Activated B cell treated with CpG ODN at 0.5 μM for 24 hours (primary cell): Measurements from ENCODE around the gene WDR45B. TPM values are rescaled to one million over a fixed set of nuclear protein-coding genes. Genes with fewer than 3 reads are reported as not detected.

Experiments used
- ATAC-seq: fragments of 200-7000 bp; cut with Tn5 transposase; one replicate; pipeline ENCODE4 v1.10.0; 2021; ENCODE audit warnings: low read depth, mild to moderate bottlenecking, moderate library complexity
- CTCF ChIA-PET: fragments of 350-600 bp; sonication (Branson Sonifier 250); formaldehyde crosslinking; loops from one replicate; lab custom pipeline; 2021; ENCODE audit warnings: antibody characterized with exemption; lab: Charles Lee
- POLR2A ChIA-PET: fragments of 350-600 bp; sonication (Branson Sonifier 250); formaldehyde crosslinking; loops from one replicate; lab custom pipeline; 2021; ENCODE audit warnings: antibody characterized with exemption; lab: Charles Lee
- DNase-seq: peaks from one replicate; pipeline ENCODE4 v3.0.0; 2022
- H3K27ac Mint-ChIP-seq: one replicate; pipeline ENCODE4 v1.8.0; 2020; ENCODE audit warnings: mixed read lengths
- H3K27me3 Mint-ChIP-seq: one replicate; pipeline ENCODE4 v1.8.0; 2021; ENCODE audit warnings: mixed read lengths
- H3K36me3 Mint-ChIP-seq: one replicate; pipeline ENCODE4 v1.8.0; 2021; ENCODE audit warnings: low read depth, mixed read lengths
- H3K4me1 Mint-ChIP-seq: one replicate; pipeline ENCODE4 v1.8.0; 2021; ENCODE audit warnings: mixed read lengths
- H3K4me3 Mint-ChIP-seq: one replicate; pipeline ENCODE4 v1.8.0; 2020; ENCODE audit warnings: mild to moderate bottlenecking, mixed read lengths
- H3K9me3 Mint-ChIP-seq: one replicate; pipeline ENCODE4 v1.8.0; 2020; ENCODE audit warnings: mixed read lengths
- intact Hi-C: fragments of 100-400 bp; cut with micrococcal nuclease; formaldehyde crosslinking; loops from one replicate; pipeline ENCODE4 v1.15.1; 2024
- total RNA-seq: library from RNA; stranded (reverse); gene quantifications from 2 replicates; pipeline ENCODE4 v1.2.3, GENCODE V29; 2022
- TF ChIP-seq, protein P1 (sequence below): fragments of 200-600 bp; IDR thresholded peaks from one replicate; pipeline ENCODE4 v1.8.0; 2022; ENCODE audit warnings: antibody characterized with exemption, mild to moderate bottlenecking

WDR45B gene
- total RNA-seq: 48.3 and 51.2 TPM in 2 replicates

DNA sequence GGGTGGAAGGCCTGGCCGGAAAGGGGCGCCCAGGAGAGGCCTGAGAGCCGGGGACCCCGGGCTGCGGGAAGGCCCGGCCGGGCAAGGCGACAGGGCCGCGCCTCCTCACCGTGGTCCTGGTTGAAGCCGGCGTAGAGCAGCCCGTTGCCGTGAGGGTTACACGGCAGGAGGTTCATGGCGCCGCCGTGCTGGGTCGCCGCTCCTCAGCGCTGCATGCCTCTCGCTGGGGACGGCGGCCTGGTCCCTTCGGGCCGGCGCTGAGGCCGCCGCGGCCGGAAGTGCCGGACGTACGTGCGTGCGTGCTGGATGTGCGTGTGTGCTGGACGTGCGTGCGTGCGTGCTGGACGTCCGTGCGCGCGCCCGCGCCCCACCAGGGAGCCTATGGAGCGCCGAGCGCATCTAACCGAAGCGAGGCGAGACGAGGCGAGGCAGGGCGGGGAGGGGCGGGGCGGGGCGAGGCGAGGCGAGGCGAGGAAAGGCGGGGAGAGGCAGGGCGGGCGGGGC, at the start of gene WDR45B:
Gene WDR45B, minus strand, starts transcription at position 280 of the 504 bp plus-strand sequence. Its CDS starts 104 bp downstream, at position 176.
- DNase-seq: peak; percentile 82

DNA sequence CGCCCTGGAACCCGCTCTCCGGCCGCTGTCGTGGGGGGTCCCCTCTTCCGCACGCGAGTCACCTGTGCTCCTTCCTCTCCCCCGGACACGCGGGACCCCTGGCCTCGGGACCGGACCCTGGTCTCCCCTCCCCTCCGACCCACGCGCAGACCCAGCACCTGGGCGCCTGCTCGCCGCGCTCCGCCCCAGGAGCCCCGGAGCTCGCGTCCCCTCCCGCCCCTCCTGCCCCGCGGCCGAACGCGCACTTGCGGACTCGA, 49.5 kb upstream of the WDR45B start:
- ChIA-PET CTCF (no interaction called here), POLR2A (no interaction called here)
- H3K4me3 Mint-ChIP-seq: peak overlapping the region; percentile 61
- peaks cover 16% of the 10 kb centered on the region for H3K4me1 Mint-ChIP-seq
- peaks cover 4% of the 10 kb centered on the region for H3K27me3 Mint-ChIP-seq
- ATAC-seq (no peak), DNase-seq (no peak)
- TF ChIP-seq, protein P1, sequence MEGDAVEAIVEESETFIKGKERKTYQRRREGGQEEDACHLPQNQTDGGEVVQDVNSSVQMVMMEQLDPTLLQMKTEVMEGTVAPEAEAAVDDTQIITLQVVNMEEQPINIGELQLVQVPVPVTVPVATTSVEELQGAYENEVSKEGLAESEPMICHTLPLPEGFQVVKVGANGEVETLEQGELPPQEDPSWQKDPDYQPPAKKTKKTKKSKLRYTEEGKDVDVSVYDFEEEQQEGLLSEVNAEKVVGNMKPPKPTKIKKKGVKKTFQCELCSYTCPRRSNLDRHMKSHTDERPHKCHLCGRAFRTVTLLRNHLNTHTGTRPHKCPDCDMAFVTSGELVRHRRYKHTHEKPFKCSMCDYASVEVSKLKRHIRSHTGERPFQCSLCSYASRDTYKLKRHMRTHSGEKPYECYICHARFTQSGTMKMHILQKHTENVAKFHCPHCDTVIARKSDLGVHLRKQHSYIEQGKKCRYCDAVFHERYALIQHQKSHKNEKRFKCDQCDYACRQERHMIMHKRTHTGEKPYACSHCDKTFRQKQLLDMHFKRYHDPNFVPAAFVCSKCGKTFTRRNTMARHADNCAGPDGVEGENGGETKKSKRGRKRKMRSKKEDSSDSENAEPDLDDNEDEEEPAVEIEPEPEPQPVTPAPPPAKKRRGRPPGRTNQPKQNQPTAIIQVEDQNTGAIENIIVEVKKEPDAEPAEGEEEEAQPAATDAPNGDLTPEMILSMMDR: no peak
- peaks cover 5% of the 10 kb centered on the region for H3K36me3 Mint-ChIP-seq
- no peak overlapping the region for H3K27ac Mint-ChIP-seq
- peaks cover 10% of the 10 kb centered on the region for H3K9me3 Mint-ChIP-seq
- intact Hi-C loops: loop anchor here (1.0 to 5.0 kb wide), 4 partner anchors 19 to 280 kb away; partner anchors contain the start of genes FN3KRP, HEXD, OGFOD3 and WDR45B

More for the DNA sequence above, at the start of gene WDR45B:
- peak; percentile 91 for ATAC-seq
- no peaks in the 10 kb centered on the region for H3K27me3 Mint-ChIP-seq
- peaks cover 20% of the 10 kb centered on the region for H3K36me3 Mint-ChIP-seq
- peaks cover 23% of the 10 kb centered on the region for H3K4me1 Mint-ChIP-seq
- H3K9me3 Mint-ChIP-seq: no peaks in the 10 kb centered on the region
- CTCF ChIA-PET: no interaction called here
- peak within 1 kb of the TSS; percentile 82 for H3K4me3 Mint-ChIP-seq
- H3K27ac Mint-ChIP-seq: peak within 1 kb of the TSS; percentile 80
- intact Hi-C loops: loop anchor here (1.0 to 5.0 kb wide), 6 partner anchors 50 to 403 kb away; partner anchors contain the start of genes FN3KRP and RAB40B
- POLR2A ChIA-PET: interaction anchor here (0.6 kb wide), 1 partner anchor 54 kb away, joined by 5 read pairs; no protein-coding TSS in a partner anchor
- TF ChIP-seq, protein P1: no peak

DNA sequence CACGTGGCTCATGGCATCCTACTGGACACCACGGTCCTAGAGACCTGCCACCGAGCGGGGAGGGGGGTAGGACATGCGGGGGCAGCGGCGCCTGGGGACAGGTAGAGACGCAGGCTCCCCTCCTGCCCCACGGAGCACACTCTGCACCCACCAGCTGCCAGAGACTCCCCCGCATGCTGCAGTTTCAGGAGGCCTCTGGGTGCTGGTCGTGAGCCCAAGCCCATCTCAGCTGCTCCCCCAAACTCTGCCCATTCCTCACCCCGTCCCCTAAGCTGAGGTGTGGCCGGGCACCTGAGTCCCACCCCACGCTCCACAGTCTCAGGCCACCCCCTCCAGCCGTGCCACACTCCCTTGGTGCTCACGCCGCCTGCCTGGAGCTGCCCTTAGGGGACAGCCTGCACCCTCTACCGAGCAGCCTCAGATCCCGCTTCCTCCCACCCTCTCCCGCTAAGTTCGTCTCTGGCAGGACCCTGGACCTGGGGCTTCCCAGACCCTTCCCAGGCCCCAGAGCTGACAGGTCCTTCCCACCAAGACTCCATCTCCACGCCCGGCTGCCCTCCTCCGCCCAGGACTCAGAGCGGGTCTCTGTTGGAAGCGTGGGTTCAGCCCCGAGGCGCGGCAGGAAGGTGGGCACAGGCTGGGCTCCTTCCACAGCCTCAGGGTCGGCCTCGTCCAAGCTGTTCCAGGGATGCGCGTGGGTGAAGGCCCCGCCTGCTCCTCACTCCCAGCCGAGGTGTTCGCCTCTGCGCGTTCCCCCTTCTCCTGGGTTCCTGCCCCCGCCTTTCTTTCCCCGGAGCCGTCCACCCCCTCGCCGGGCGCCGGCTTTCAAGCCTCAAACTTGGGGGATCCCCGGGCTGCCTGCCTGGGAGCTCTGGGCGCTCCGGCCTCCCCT, 48.9 kb upstream of the WDR45B start:
- ChIA-PET POLR2A (no interaction called here), CTCF (no interaction called here)
- Mint-ChIP-seq H3K27ac (no peak overlapping the region), H3K36me3 (peaks cover 5% of the 10 kb centered on the region), H3K4me3 (peak overlapping the region; percentile 61), H3K27me3 (peaks cover 4% of the 10 kb centered on the region), H3K9me3 (peaks cover 10% of the 10 kb centered on the region), H3K4me1 (peaks cover 16% of the 10 kb centered on the region)
- ATAC-seq (no peak), DNase-seq (no peak)
- TF ChIP-seq, protein P1: no peak
- intact Hi-C loops: loop anchor here (5.0 kb wide), 1 partner anchor 280 kb away; the partner anchor contains the start of genes HEXD and OGFOD3

DNA sequence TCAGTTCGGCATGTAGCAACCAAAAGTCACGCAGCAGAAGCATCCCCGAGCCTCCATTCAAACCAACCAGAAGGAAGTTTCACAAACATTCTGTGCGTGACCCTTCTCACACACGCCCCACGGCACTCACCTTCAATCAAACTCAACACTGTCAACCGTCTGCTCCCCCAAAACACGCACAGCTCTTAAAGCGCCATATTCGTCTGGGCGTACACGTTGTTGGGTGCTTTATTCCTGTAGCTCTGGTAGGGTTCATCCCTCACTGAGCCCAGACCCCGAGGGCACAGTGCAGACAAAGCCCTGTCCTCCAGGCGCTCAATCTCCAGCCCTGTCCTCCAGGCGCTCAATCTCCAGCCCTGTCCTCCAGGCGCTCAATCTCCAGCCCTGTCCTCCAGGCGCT, 48.0 kb upstream of the WDR45B start:
- CTCF ChIA-PET: no interaction called here
- intact Hi-C loops: loop anchor here (5.0 kb wide), 1 partner anchor 279 kb away; the partner anchor contains the start of genes HEXD and OGFOD3
- peaks cover 5% of the 10 kb centered on the region for H3K36me3 Mint-ChIP-seq
- ATAC-seq (no peak), DNase-seq (no peak)
- H3K27ac Mint-ChIP-seq: no peak overlapping the region
- TF ChIP-seq, protein P1: no peak
- peaks cover 16% of the 10 kb centered on the region for H3K4me1 Mint-ChIP-seq
- H3K9me3 Mint-ChIP-seq: peaks cover 10% of the 10 kb centered on the region
- H3K4me3 Mint-ChIP-seq: peak overlapping the region; percentile 44
- POLR2A ChIA-PET: no interaction called here
- peaks cover 4% of the 10 kb centered on the region for H3K27me3 Mint-ChIP-seq

DNA sequence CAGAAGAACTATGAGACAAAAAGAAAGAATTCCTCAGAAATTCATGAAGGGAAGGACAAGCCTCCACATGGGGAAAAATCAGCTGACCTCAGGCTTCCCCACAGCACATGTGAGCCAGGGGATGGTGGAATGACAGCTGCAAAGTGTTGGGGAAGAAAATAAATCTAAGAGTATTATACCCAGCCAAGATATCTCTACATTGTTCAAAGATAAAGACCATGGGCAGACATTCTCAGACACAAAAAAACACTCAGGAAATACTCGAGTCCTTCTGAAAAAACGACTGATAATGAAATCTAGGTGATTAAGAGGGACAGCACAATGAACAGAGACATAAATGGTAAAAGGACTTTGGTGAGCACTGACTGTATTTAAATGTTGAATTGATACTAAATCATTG, 46.4 kb upstream of the WDR45B start:
- TF ChIP-seq, protein P1: no peak
- Mint-ChIP-seq H3K27ac (no peak overlapping the region), H3K36me3 (peaks cover 5% of the 10 kb centered on the region), H3K4me3 (no peak overlapping the region), H3K27me3 (peaks cover 4% of the 10 kb centered on the region), H3K4me1 (peaks cover 15% of the 10 kb centered on the region), H3K9me3 (peaks cover 10% of the 10 kb centered on the region)
- intact Hi-C loops: loop anchor here (5.0 kb wide), 1 partner anchor 277 kb away; the partner anchor contains the start of genes HEXD and OGFOD3
- ChIA-PET POLR2A (interaction anchor here (0.6 to 0.7 kb wide), 2 partner anchors 103 to 159 kb away, joined by 3 to 4 read pairs; no protein-coding TSS in a partner anchor), CTCF (no interaction called here)
- no peak for DNase-seq
- ATAC-seq: no peak
